ENCODE data around the gene SPIB. TPM values are rescaled to one million over a fixed set of nuclear protein-coding genes. Genes with fewer than 3 reads are reported as not detected.

The SPIB gene
- polyA plus RNA-seq, 2 donors: 0.06 to 0.22 TPM

GRCh38 chr19:50417111-50418081 is 1.3 kb upstream of the SPIB start:
- H3K27ac ChIP-seq (ENCODE audit: low read depth in 2 of 2, low read length in 1 of 2): no peak overlapping the region
- peaks cover 0 to 3% of the 10 kb centered on the region in 2 donors for H3K4me1 ChIP-seq (ENCODE audit: control insufficient read depth in 2 of 2, insufficient read depth in 2 of 2, low read length in 1 of 2)
- H3K27me3 ChIP-seq (ENCODE audit: control insufficient read depth in 1 of 2, insufficient read depth in 2 of 2, low read length in 2 of 2): peaks cover 0 to 12% of the 10 kb centered on the region in 2 donors
- H3K4me3 ChIP-seq (ENCODE audit: low read depth in 1 of 2, low read length in 2 of 2): no peak overlapping the region
- no peaks in the 10 kb centered on the region for H3K9me3 ChIP-seq (ENCODE audit: control insufficient read depth in 2 of 2, insufficient read depth in 1 of 2, low read depth in 1 of 2, low read length in 1 of 2)
- WGBS, 2 donors: 47 to 51% methylated on average over 38 to 42 of the region's 42 CpGs
- H3K36me3 ChIP-seq (ENCODE audit: control insufficient read depth in 2 of 2, insufficient read depth in 2 of 2, low read length in 1 of 2): no peaks in the 10 kb centered on the region

GRCh38 chr19:50419022-50419579 is 363 bp downstream of the SPIB start:
- no peak overlapping the region for H3K27ac ChIP-seq (ENCODE audit: low read depth in 2 of 2, low read length in 1 of 2)
- no peaks in the 10 kb centered on the region for H3K36me3 ChIP-seq (ENCODE audit: control insufficient read depth in 2 of 2, insufficient read depth in 2 of 2, low read length in 1 of 2)
- H3K9me3 ChIP-seq (ENCODE audit: control insufficient read depth in 2 of 2, insufficient read depth in 1 of 2, low read depth in 1 of 2, low read length in 1 of 2): no peaks in the 10 kb centered on the region
- H3K4me1 ChIP-seq (ENCODE audit: control insufficient read depth in 2 of 2, insufficient read depth in 2 of 2, low read length in 1 of 2): peaks cover 0 to 3% of the 10 kb centered on the region in 2 donors
- peaks cover 0 to 12% of the 10 kb centered on the region in 2 donors for H3K27me3 ChIP-seq (ENCODE audit: control insufficient read depth in 1 of 2, insufficient read depth in 2 of 2, low read length in 2 of 2)
- 7 to 14% methylated on average over 14 of the region's 14 CpGs for WGBS, 2 donors
- H3K4me3 ChIP-seq (ENCODE audit: low read depth in 1 of 2, low read length in 2 of 2): no peak overlapping the region

GRCh38 chr19:50419580-50420035 is 870 bp downstream of the SPIB start:
- WGBS, 2 donors: 18 to 24% methylated on average over 8 of the region's 8 CpGs
- peaks cover 0 to 1% of the 10 kb centered on the region in 2 donors for H3K4me1 ChIP-seq (ENCODE audit: control insufficient read depth in 2 of 2, insufficient read depth in 2 of 2, low read length in 1 of 2)
- H3K9me3 ChIP-seq (ENCODE audit: control insufficient read depth in 2 of 2, insufficient read depth in 1 of 2, low read depth in 1 of 2, low read length in 1 of 2): no peaks in the 10 kb centered on the region
- H3K4me3 ChIP-seq (ENCODE audit: low read depth in 1 of 2, low read length in 2 of 2): no peak overlapping the region
- no peaks in the 10 kb centered on the region for H3K36me3 ChIP-seq (ENCODE audit: control insufficient read depth in 2 of 2, insufficient read depth in 2 of 2, low read length in 1 of 2)
- H3K27me3 ChIP-seq (ENCODE audit: control insufficient read depth in 1 of 2, insufficient read depth in 2 of 2, low read length in 2 of 2): peaks cover 0 to 12% of the 10 kb centered on the region in 2 donors
- H3K27ac ChIP-seq (ENCODE audit: low read depth in 2 of 2, low read length in 1 of 2): no peak overlapping the region

- Histone ChIP-seq H3K27me3 (ENCODE audit: control insufficient read depth in 1 of 2, insufficient read depth in 2 of 2, low read length in 2 of 2) (peaks cover 0 to 12% of the 10 kb centered on the region in 2 donors), H3K27ac (ENCODE audit: low read depth in 2 of 2, low read length in 1 of 2) (no peak overlapping the region), H3K4me1 (ENCODE audit: control insufficient read depth in 2 of 2, insufficient read depth in 2 of 2, low read length in 1 of 2) (no peaks in the 10 kb centered on the region), H3K4me3 (ENCODE audit: low read depth in 1 of 2, low read length in 2 of 2) (no peak overlapping the region), H3K36me3 (ENCODE audit: control insufficient read depth in 2 of 2, insufficient read depth in 2 of 2, low read length in 1 of 2) (no peaks in the 10 kb centered on the region), H3K9me3 (ENCODE audit: control insufficient read depth in 2 of 2, insufficient read depth in 1 of 2, low read depth in 1 of 2, low read length in 1 of 2) (no peaks in the 10 kb centered on the region)
- 26 to 32% methylated on average over 3 of the region's 3 CpGs for WGBS, 2 donors
Observed at GRCh38 chr19:50420127-50420526, 1.4 kb downstream of the SPIB start.

GRCh38 chr19:50420808-50421207 is 2.1 kb downstream of the SPIB start:
- no peaks in the 10 kb centered on the region for H3K36me3 ChIP-seq (ENCODE audit: control insufficient read depth in 2 of 2, insufficient read depth in 2 of 2, low read length in 1 of 2)
- H3K27me3 ChIP-seq (ENCODE audit: control insufficient read depth in 1 of 2, insufficient read depth in 2 of 2, low read length in 2 of 2): peaks cover 0 to 12% of the 10 kb centered on the region in 2 donors
- 59 to 68% methylated on average over 3 of the region's 3 CpGs for WGBS, 2 donors
- no peaks in the 10 kb centered on the region for H3K4me1 ChIP-seq (ENCODE audit: control insufficient read depth in 2 of 2, insufficient read depth in 2 of 2, low read length in 1 of 2)
- no peak overlapping the region for H3K4me3 ChIP-seq (ENCODE audit: low read depth in 1 of 2, low read length in 2 of 2)
- no peaks in the 10 kb centered on the region for H3K9me3 ChIP-seq (ENCODE audit: control insufficient read depth in 2 of 2, insufficient read depth in 1 of 2, low read depth in 1 of 2, low read length in 1 of 2)
- no peak overlapping the region for H3K27ac ChIP-seq (ENCODE audit: low read depth in 2 of 2, low read length in 1 of 2)

- Histone ChIP-seq H3K4me3 (ENCODE audit: low read depth in 1 of 2, low read length in 2 of 2) (no peak overlapping the region), H3K27me3 (ENCODE audit: control insufficient read depth in 1 of 2, insufficient read depth in 2 of 2, low read length in 2 of 2) (peaks cover 0 to 12% of the 10 kb centered on the region in 2 donors), H3K4me1 (ENCODE audit: control insufficient read depth in 2 of 2, insufficient read depth in 2 of 2, low read length in 1 of 2) (no peaks in the 10 kb centered on the region), H3K27ac (ENCODE audit: low read depth in 2 of 2, low read length in 1 of 2) (no peak overlapping the region), H3K9me3 (ENCODE audit: control insufficient read depth in 2 of 2, insufficient read depth in 1 of 2, low read depth in 1 of 2, low read length in 1 of 2) (no peaks in the 10 kb centered on the region), H3K36me3 (ENCODE audit: control insufficient read depth in 2 of 2, insufficient read depth in 2 of 2, low read length in 1 of 2) (no peaks in the 10 kb centered on the region)
- WGBS, 2 donors: 80 to 85% methylated on average over 17 to 18 of the region's 18 CpGs
Observed at GRCh38 chr19:50422397-50423278, 3.9 kb downstream of the SPIB start.

- 76% methylated on average over 22 of the region's 22 CpGs for WGBS, 2 donors
- H3K27me3 ChIP-seq (ENCODE audit: control insufficient read depth in 1 of 2, insufficient read depth in 2 of 2, low read length in 2 of 2): peaks cover 0 to 8% of the 10 kb centered on the region in 2 donors
- no peaks in the 10 kb centered on the region for H3K9me3 ChIP-seq (ENCODE audit: control insufficient read depth in 2 of 2, insufficient read depth in 1 of 2, low read depth in 1 of 2, low read length in 1 of 2)
- peaks cover 0 to 4% of the 10 kb centered on the region in 2 donors for H3K4me1 ChIP-seq (ENCODE audit: control insufficient read depth in 2 of 2, insufficient read depth in 2 of 2, low read length in 1 of 2)
- no peak overlapping the region for H3K4me3 ChIP-seq (ENCODE audit: low read depth in 1 of 2, low read length in 2 of 2)
- H3K36me3 ChIP-seq (ENCODE audit: control insufficient read depth in 2 of 2, insufficient read depth in 2 of 2, low read length in 1 of 2): no peaks in the 10 kb centered on the region
- H3K27ac ChIP-seq (ENCODE audit: low read depth in 2 of 2, low read length in 1 of 2): no peak overlapping the region
Observed at GRCh38 chr19:50423279-50424113, 4.8 kb downstream of the SPIB start.

GRCh38 chr19:50425581-50425980 is 6.8 kb downstream of the SPIB start:
- no peak overlapping the region for H3K27ac ChIP-seq (ENCODE audit: low read depth in 2 of 2, low read length in 1 of 2)
- H3K4me1 ChIP-seq (ENCODE audit: control insufficient read depth in 2 of 2, insufficient read depth in 2 of 2, low read length in 1 of 2): peaks cover 0 to 4% of the 10 kb centered on the region in 2 donors
- WGBS, 2 donors: 64 to 91% methylated on average over 7 of the region's 7 CpGs
- no peaks in the 10 kb centered on the region for H3K36me3 ChIP-seq (ENCODE audit: control insufficient read depth in 2 of 2, insufficient read depth in 2 of 2, low read length in 1 of 2)
- H3K27me3 ChIP-seq (ENCODE audit: control insufficient read depth in 1 of 2, insufficient read depth in 2 of 2, low read length in 2 of 2): no peaks in the 10 kb centered on the region
- no peaks in the 10 kb centered on the region for H3K9me3 ChIP-seq (ENCODE audit: control insufficient read depth in 2 of 2, insufficient read depth in 1 of 2, low read depth in 1 of 2, low read length in 1 of 2)
- no peak overlapping the region for H3K4me3 ChIP-seq (ENCODE audit: low read depth in 1 of 2, low read length in 2 of 2)
